HG02938 (cell line): ENCODE measurements around the gene ADH4.
"Not testable (repeated sequence)": the region's sequence is repeated elsewhere in the genome, so short reads cannot be mapped to it uniquely, and the experiment has no call there.

Experiments
- ATAC-seq: cut with Tn5 transposase; IDR thresholded peaks from one replicate; pipeline ENCODE4 v1.9.1; 2021; ENCODE audit warnings: mild to moderate bottlenecking, moderate library complexity; ENCODE audit not compliant: unreplicated experiment

The ADH4 gene

GRCh38 chr4:99084595-99084994 lies 59.5 kb downstream of the ADH4 start:
- ATAC-seq = no peak

- ATAC-seq = no peak
Measured at GRCh38 chr4:99082192-99082591, 61.9 kb downstream of the ADH4 start.

- not testable (repeated sequence) for ATAC-seq
Measured at GRCh38 chr4:99080869-99081268, 63.2 kb downstream of the ADH4 start.

- ATAC-seq = no peak
Measured at GRCh38 chr4:99079625-99080295, 64.3 kb downstream of the ADH4 start.

GRCh38 chr4:99078931-99079624 lies 65.0 kb downstream of the ADH4 start:
- no peak for ATAC-seq

- no peak for ATAC-seq
Measured at GRCh38 chr4:99078336-99078735, 65.8 kb downstream of the ADH4 start.

GRCh38 chr4:99077177-99077576 lies 66.9 kb downstream of the ADH4 start:
- no peak for ATAC-seq

GRCh38 chr4:99076292-99076976 lies 67.7 kb downstream of the ADH4 start:
- no peak for ATAC-seq

- ATAC-seq = no peak
Measured at GRCh38 chr4:99074816-99075215, 69.3 kb downstream of the ADH4 start.
